NCI-H2227 (cell line): ENCODE results near the gene SPEG.

Experiments used
- DNase-seq: peaks from one replicate; lab custom pipeline; 2025; ENCODE audit not compliant: unreplicated experiment; lab: John Stamatoyannopoulos, UW

Gene SPEG

GRCh38 chr2:219459460-219460311 is 25.0 kb downstream of the SPEG start:
- DNase-seq = peak; percentile 67

- peak; percentile 84 for DNase-seq
These were observed 25.8 kb downstream of the SPEG start for GRCh38 chr2:219460424-219460926.

- DNase-seq = no peak
These were observed 26.4 kb downstream of the SPEG start for GRCh38 chr2:219461047-219461514.

GRCh38 chr2:219461669-219462068 is 27.0 kb downstream of the SPEG start:
- no peak for DNase-seq

GRCh38 chr2:219462349-219462748 is 27.7 kb downstream of the SPEG start:
- DNase-seq = no peak

- DNase-seq = no peak
These were observed 29.8 kb downstream of the SPEG start for GRCh38 chr2:219464286-219465032.

- DNase-seq = no peak
These were observed 31.3 kb downstream of the SPEG start for GRCh38 chr2:219465659-219466561.

- DNase-seq = no peak
These were observed 32.4 kb downstream of the SPEG start for GRCh38 chr2:219466816-219467735.

GRCh38 chr2:219467736-219468075 is 33.1 kb downstream of the SPEG start:
- DNase-seq = no peak

- DNase-seq = no peak
These were observed 34.0 kb downstream of the SPEG start for GRCh38 chr2:219468410-219469185.

- DNase-seq = no peak
These were observed 34.6 kb downstream of the SPEG start for GRCh38 chr2:219469186-219469724.

GRCh38 chr2:219470429-219470828 is 35.8 kb downstream of the SPEG start:
- DNase-seq = no peak

GRCh38 chr2:219471476-219472371 is 37.1 kb downstream of the SPEG start:
- DNase-seq = no peak

GRCh38 chr2:219472629-219473187 is 38.1 kb downstream of the SPEG start:
- no peak for DNase-seq

- DNase-seq = no peak
These were observed 38.9 kb downstream of the SPEG start for GRCh38 chr2:219473511-219473910.

- no peak for DNase-seq
These were observed 39.8 kb downstream of the SPEG start for GRCh38 chr2:219474285-219475060.

- DNase-seq = peak; percentile 20
These were observed 40.6 kb downstream of the SPEG start for GRCh38 chr2:219475278-219475677.
